ENCODE results near the gene NBPF26.
"Not testable (repeated sequence)": the region's sequence is repeated elsewhere in the genome, so short reads cannot be mapped to it uniquely, and the experiment has no call there.

Gene NBPF26

GRCh38 chr1:120844186-120844944 is 120.6 kb downstream of the NBPF26 start:
- H3K4me1 Mint-ChIP-seq (ENCODE audit: low read depth); H3K9me3 Mint-ChIP-seq (ENCODE audit: low read depth); H3K27me3 Mint-ChIP-seq; H3K36me3 Mint-ChIP-seq: not testable (repeated sequence)
- Mint-ChIP-seq H3K27ac (peak overlapping the region; percentile 97), H3K4me3 (peak overlapping the region; percentile 90)

GRCh38 chr1:120844945-120845330 is 121.2 kb downstream of the NBPF26 start:
- H3K27ac Mint-ChIP-seq; H3K27me3 Mint-ChIP-seq; H3K36me3 Mint-ChIP-seq; H3K4me1 Mint-ChIP-seq (ENCODE audit: low read depth); H3K9me3 Mint-ChIP-seq (ENCODE audit: low read depth): not testable (repeated sequence)
- H3K4me3 Mint-ChIP-seq: peak overlapping the region; percentile 77

- Mint-ChIP-seq H3K4me3 (peak overlapping the region; percentile 87), H3K27ac (peak overlapping the region; percentile 10)
- not testable (repeated sequence) for H3K36me3 Mint-ChIP-seq; H3K9me3 Mint-ChIP-seq (ENCODE audit: low read depth); H3K4me1 Mint-ChIP-seq (ENCODE audit: low read depth); H3K27me3 Mint-ChIP-seq
Observed at GRCh38 chr1:120849400-120850286, 125.9 kb downstream of the NBPF26 start.

- H3K9me3 Mint-ChIP-seq (ENCODE audit: low read depth); H3K36me3 Mint-ChIP-seq; H3K27me3 Mint-ChIP-seq: not testable (repeated sequence)
- Mint-ChIP-seq H3K27ac (peak overlapping the region; percentile 97), H3K4me3 (peak overlapping the region; percentile 87), H3K4me1 (ENCODE audit: low read depth) (peaks cover 15% of the 10 kb centered on the region)
Observed at GRCh38 chr1:120850287-120850536, 126.5 kb downstream of the NBPF26 start.

GRCh38 chr1:120850537-120851421 is 127.0 kb downstream of the NBPF26 start:
- not testable (repeated sequence) for H3K27me3 Mint-ChIP-seq; H3K36me3 Mint-ChIP-seq; H3K9me3 Mint-ChIP-seq (ENCODE audit: low read depth)
- Mint-ChIP-seq H3K4me3 (peak overlapping the region; percentile 87), H3K4me1 (ENCODE audit: low read depth) (peaks cover 16% of the 10 kb centered on the region), H3K27ac (peak overlapping the region; percentile 97)

GRCh38 chr1:120858144-120858543 is 134.4 kb downstream of the NBPF26 start:
- H3K27ac Mint-ChIP-seq; H3K4me3 Mint-ChIP-seq; H3K36me3 Mint-ChIP-seq; H3K9me3 Mint-ChIP-seq (ENCODE audit: low read depth); H3K27me3 Mint-ChIP-seq: not testable (repeated sequence)
- H3K4me1 Mint-ChIP-seq (ENCODE audit: low read depth): peaks cover 13% of the 10 kb centered on the region

GRCh38 chr1:120859615-120860234 is 136.0 kb downstream of the NBPF26 start:
- H3K9me3 Mint-ChIP-seq (ENCODE audit: low read depth); H3K4me3 Mint-ChIP-seq: not testable (repeated sequence)

GRCh38 chr1:120878206-120878605 is 154.5 kb downstream of the NBPF26 start:
- not testable (repeated sequence) for H3K36me3 Mint-ChIP-seq; H3K4me1 Mint-ChIP-seq (ENCODE audit: low read depth); H3K27me3 Mint-ChIP-seq; H3K9me3 Mint-ChIP-seq (ENCODE audit: low read depth); H3K4me3 Mint-ChIP-seq; H3K27ac Mint-ChIP-seq

More at GRCh38 chr1:120859615-120860234, 136.0 kb downstream of the NBPF26 start:
- not testable (repeated sequence) for H3K27ac Mint-ChIP-seq, H3K36me3 Mint-ChIP-seq, H3K27me3 Mint-ChIP-seq
- peaks cover 11% of the 10 kb centered on the region for H3K4me1 Mint-ChIP-seq (ENCODE audit: low read depth)

GRCh38 chr1:120880056-120880455 is 156.3 kb downstream of the NBPF26 start:
- not testable (repeated sequence) for H3K36me3 Mint-ChIP-seq; H3K27ac Mint-ChIP-seq; H3K4me1 Mint-ChIP-seq (ENCODE audit: low read depth); H3K4me3 Mint-ChIP-seq; H3K9me3 Mint-ChIP-seq (ENCODE audit: low read depth); H3K27me3 Mint-ChIP-seq

GRCh38 chr1:120881934-120882333 is 158.2 kb downstream of the NBPF26 start:
- H3K27ac Mint-ChIP-seq; H3K4me1 Mint-ChIP-seq (ENCODE audit: low read depth); H3K36me3 Mint-ChIP-seq; H3K4me3 Mint-ChIP-seq; H3K27me3 Mint-ChIP-seq; H3K9me3 Mint-ChIP-seq (ENCODE audit: low read depth): not testable (repeated sequence)

Data from activated naive CD8-positive, alpha-beta T cell (primary cell).